NCI-H748 (cell line): ENCODE data around the gene CITED4.

Source experiments
- DNase-seq: peaks from one replicate; lab custom pipeline; 2025; ENCODE audit not compliant: unreplicated experiment; lab: John Stamatoyannopoulos, UW

CITED4 gene

DNA sequence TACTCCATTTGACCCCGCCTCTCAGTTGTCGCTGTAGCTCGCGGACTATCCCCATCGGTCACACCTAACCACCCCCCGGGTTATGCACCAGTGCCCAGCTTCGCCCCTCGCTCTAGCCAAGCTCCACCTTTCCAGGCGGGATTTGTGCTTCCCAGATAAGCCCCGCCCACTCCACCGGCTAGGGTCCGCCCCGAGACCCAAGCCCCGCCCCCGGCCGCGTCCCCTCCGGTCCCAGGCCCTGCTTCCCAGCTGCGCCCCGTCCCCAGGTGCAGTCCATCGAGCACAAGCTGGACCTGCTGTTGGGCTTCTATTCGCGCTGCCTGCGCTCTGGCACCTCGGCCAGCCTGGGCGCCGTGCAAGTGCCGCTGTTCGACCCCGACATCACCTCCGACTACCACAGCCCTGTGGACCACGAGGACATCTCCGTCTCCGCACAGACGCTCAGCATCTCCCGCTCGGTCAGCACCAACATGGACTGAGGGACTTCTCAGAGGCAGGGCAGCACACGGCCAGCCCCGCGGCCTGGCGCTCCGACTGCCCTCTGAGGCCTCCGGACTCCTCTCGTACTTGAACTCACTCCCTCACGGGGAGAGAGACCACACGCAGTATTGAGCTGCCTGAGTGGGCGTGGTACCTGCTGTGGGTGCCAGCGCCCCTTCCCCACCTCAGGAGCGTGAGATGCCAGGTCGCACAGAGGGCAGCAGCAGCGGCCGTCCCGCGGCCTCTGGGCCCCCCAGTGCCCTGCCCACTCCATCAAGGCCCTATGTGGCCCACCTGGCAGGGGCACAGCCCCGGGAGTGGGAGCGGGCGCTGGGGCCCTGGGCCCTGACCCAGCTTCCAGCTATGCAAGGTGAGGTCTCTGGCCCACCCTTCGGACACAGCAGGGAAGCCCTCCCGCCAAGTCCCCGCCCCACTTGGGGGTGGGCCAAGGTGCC is 23.9 kb downstream of the CITED4 start:
- no peak for DNase-seq

DNA sequence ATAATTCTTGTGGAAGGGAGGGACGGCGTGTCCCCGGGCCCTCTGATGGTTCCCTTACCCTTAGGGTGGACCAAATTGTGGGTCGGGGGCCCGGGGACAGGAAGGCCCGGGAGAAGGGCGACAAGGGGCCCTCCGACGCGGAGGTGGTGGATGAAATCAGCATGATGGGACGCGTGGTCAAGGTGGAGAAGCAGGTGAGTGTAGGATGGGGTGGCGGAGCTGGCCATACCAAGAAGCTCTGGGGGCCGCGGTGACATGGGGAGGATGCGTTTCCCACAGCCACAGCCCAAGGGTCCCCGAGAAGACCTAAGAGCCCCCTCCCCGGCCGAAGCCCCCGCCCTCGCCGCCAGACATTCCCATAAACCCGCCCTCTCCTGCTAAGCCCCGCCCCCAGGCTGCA is 24.6 kb downstream of the CITED4 start:
- no peak for DNase-seq

DNA sequence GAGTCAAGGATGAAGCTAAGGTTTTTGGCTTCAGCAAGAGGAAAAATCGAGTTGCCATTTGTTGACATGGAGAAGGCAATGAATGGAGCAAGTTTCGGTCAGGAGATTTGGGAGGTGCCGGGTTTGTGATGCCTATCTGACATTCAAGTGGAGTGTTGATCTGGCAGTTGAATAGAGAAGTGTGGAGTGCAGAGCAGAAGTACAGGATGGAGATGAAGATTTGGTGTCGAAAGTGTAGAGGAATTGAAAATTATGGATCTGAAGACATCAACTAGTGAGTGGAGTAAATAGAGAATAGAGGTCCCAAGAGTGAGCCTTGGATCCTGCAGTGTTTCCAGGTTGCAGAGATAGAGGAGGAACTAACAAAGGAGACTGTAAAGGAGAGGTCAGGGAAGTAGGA is 25.9 kb downstream of the CITED4 start:
- no peak for DNase-seq

DNA sequence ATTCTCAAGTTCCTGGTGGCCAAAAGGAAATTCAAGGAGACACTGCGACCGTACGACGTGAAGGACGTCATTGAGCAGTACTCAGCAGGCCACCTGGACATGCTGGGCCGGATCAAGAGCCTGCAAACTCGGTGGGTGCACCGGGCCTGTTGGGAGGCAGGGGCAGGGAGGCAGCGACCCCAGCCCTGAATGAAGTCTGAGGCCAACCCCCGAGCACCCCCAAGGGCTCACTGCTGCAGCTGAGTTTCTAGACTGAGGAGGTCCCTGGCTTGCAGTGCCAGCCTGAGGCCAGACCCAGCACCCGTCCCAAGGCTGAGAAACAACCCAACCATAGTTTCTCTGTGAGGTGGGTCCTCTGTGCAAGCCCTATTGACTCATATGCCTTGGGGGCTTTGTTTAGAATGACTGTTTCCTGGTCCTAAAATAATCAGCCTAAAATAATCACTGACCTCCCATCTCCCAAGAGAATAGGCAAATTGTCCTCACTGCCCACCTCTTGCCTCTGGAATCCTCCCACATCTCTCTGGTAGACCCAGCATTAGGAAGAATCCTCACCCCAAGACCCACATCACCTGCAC is 27.1 kb downstream of the CITED4 start:
- no peak for DNase-seq

DNA sequence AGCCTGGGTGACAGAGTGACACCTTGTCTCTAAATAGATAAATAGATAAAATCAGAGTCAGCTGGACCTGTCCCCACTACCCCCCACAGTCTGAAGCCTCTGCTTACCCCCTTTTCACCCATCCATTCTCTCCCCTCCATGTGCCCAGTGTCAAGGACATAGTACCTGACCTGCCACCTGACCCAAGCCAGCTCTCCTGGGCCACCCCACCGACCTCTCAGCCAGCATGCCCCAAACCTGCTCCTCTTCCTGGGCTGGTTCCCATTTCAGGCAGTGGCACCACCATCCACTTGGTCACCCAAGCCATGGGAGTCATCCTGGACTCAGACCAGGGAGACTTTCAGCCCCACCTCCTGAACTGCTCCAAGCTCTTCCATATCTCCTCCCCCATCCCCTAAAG is 28.2 kb downstream of the CITED4 start:
- DNase-seq: no peak

DNA sequence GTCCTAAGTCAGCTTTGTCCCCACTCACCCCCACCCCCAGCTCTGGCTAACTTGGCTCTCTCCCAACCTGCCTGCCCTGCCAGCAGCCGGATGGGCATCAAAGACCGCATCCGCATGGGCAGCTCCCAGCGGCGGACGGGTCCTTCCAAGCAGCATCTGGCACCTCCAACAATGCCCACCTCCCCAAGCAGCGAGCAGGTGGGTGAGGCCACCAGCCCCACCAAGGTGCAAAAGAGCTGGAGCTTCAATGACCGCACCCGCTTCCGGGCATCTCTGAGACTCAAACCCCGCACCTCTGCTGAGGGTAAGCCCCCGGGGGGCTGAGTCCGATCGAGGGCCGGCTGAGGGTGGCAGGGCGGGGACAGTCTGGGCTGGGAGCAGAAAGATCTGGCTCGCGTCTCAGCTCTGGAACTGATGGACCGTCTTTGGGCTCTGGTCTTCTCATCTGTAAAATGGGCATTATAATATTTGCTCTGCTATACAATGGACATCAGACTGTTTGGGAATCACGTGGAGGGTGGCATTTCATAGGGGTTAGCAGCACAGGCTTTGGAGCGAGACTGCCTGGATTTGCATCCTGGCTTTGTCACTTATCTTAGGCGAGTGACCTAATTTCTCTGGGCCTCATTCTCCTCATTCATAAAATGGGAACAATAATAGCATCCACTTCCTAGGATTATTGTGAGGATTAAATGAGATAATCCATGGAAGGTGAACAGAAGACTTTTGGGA is 31.0 kb downstream of the CITED4 start:
- no peak for DNase-seq

DNA sequence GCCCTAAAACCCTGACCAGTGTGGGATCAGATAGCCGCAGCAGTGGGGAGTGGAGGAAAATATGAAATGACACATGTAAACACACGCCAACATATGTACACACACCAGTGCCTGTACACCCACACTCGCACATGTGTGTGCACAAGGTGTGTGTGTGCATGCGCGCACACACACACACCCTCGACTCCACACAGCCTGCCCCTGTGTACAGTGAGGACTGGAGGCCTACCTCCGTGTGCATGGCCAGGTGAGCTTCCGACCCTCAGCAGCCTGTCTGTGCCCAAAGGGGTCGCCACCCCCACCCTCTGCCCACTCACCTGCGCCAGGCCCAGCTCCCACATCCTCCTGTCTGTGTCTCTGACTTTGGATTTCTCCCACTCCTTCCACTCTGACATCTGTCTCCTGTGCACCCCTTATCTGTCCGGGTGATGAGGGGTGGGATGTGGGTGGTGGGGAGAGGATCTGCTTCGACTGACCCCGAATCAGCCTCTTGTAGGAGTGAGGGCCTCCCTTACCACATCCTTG is 31.7 kb downstream of the CITED4 start:
- DNase-seq: no peak

DNA sequence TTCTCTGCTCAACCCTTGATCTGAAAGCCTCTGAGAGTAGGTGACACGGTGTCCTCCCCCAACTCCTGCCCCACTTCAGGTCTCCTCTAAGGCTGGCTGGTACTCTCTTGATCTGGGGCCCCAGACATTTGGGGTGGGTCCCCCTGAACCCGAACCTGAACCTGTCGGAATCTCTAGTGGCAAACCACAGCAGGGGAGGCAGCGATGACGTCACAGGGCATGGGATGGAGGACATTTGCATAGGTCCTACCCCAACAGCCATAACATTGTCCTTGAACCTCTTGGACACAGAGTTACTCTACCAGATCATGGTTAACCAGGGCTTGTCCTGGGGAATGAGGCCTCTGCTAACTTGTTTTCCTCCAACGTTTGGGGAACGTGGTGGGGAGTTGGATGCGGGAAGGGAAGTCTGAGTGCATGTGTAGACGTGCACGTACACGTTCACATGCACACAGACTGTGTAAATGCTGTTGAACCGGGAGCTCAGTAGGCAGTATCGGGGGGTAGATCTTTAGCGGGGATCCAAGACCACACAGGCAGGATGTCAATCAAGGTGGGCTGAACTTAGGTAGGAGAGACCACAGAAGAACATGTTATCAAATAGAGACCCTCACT is 32.4 kb downstream of the CITED4 start:
- no peak for DNase-seq

DNA sequence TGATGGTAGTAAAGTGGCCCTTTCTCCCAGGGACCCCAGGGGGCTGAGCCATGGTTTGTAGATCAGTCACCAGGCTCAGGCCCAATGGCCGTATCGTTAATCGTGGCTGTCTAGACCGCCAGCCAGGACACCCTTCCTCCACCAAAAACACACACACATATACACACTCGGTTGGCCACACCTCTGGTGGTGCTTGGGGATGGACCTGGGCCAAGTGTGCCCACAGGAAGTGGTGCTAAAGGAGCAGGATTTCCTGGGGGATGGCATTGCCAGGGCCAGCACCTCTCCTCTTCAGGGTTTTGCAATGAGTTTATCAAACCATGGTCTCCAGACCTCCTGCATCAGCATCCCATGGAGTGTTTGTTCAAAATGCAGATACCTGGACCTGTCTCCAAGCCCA is 36.2 kb downstream of the CITED4 start:
- no peak for DNase-seq

DNA sequence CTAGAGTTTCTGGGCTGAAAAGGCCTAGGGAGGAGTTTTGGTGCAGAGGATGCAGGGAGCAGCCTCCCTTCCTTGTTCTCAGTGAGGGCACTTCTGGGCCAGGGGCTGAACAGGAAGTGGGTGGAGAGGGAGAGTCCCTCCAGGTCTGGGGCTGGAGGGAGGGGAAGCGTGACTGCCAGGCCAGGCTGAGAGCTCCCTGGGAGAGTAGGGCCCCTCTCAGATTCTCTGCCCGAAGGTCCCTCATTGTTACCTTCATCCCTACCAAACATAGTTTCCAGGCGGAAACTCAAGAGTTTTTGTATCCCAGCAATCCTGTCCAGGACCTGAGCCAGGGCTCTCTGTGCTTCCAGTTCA is 36.8 kb downstream of the CITED4 start:
- peak; percentile 64 for DNase-seq

DNA sequence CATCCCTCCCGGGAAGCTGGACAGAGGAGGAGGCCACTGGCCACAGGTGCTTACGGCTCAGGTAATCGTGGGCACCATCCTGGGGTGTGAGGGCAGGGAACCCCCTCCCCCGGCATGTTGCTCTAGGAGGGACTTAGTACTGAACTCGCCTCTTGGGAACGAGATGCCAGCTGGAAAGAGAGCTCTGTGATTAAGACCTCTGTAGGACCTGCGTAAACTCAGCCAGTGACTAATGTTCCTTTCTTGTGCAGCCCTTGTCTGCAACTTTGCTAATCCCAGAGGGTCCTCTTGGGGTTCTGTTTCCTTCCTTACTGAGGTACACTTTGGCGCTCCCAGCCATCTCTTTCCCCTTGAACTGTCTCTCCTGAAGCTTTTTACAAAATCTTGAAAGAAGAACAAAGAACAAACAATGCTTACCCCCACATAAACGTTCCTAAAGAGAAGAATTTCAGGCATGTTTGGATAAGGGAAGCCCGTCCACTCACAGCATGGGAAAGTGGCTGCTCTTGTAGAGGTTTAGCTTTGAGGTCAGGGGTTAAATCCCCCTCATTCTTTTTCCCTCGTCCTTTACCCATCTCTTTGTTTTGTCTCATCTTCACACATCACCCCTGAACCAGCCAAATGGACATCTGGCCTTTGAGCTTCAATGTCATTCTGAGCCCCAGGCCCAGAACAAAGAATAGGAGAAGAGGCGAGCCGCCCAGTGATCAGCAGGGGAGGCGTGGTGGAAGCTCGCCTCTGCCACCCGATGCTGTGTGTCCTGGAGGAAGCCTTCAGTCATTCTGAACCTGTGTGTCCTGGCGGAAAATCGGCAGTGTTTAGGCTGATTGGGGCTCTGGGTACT is 37.4 kb downstream of the CITED4 start:
- DNase-seq: no peak

DNA sequence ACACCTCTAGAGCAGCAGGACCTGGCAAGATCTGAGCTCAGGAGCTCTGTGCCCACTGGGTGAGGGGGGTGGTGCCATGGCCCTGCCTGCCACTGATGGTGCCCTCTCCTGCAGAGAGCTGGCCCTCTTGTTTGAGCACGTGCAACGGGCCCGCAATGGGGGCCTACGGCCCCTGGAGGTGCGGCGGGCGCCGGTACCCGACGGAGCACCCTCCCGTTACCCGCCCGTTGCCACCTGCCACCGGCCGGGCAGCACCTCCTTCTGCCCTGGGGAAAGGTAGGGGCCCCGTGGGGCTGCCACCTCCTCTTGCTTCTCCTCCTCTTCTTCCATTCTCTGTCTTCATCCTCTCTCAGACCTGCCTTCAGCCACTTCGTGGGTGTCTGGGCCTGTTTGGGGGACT is 38.2 kb downstream of the CITED4 start:
- DNase-seq: no peak

DNA sequence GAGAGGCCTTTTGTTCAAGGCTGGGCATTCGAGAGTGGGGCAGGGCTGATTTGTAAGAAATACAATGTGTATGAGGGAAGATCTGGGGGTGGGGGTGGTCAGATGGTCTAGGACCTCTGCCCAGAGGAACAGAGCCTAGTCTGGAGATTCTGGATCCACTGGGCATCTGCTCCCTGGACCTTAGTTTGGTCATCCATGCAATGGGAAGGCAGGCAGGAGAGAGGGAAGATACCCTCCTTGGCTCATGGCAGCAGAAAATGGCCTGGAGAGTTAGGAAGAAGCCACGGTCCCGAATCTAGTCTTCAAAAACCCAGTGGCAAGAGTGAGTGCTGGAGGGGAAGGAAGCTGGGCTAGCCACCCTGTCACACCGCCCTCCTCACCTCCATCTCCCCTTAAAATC is 38.8 kb downstream of the CITED4 start:
- DNase-seq: no peak

DNA sequence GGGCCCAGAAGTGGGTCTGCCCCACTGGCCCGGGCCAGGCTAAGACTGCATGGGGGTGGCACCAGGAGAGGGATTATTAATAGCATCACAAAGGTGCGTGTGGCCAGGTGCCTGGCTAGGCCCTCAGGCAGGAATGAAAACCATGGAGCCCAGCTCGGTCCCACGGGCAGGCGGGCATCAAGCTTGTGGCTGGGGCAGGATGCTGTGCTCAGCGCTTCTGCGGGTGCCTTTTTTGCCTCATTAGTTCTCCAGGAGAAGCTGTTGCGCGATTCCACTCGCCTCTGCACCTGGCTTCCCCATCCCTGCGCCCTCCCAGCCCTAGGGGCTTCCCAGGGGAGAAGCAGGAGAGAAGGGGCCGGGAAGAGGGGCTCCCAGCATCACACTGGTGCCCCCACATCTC is 39.3 kb downstream of the CITED4 start:
- no peak for DNase-seq

DNA sequence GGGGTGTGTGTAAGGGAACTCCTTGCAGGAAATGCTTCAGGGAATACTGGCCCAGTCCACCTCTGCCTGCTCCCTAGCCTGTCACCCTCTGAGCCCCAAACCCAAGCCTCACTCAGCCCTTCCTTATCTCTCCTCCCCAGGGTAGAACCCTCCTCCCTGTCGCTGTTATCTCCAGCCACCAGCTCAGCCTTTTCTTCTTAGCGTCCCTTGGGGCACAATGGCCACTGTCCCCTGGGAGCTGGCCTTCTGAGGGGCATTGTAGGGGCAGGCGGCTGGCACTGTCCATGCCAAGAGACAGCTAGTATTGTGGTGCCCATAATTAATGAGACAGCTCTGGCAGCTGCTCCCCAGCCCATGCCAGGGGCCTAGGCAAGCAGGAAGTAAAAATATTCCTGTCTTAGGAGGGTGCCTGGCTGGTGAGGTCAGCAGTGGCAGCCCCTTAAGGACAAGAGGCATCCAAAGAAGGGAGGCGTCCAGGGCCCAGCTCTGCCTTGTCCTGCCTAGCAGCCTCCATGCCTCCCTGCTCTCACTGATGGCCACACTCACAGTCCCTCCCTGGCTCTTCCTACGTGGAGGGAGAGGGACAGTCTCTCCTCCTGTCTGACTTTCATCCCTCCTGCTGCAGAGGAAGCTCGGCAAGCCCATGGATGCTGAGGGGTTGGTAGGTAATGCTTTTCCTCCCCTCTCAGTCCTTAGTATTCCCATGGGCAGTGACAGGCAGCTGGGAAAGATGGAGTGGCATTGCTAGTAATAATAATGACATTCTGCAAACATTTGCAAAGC is 41.1 kb downstream of the CITED4 start:
- no peak for DNase-seq

DNA sequence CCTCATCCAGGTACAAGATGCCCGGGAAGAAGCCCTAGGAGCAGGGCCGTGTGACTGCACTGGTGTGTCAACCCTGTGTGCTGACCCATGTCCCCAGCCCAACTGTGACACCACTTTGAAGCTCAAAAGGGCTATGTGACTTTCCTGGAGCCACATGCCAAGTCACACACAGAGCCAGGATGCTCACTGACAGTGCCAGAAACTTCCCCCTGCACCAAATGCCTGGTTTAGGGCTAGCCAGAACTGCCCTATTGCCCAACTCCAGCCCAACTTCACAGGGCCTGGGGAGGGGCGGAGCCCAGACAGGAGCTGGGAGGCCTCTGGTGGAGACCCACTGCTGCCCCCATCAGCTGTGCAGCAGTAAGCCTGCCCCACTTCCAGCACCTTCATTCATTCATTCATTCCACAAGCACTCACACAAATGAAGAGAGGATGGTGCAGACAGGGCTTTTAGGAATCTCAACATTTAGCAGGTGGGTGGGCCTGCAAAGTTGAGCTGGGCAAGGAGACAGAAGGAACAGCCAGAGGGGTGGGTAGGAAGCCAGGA is 41.8 kb downstream of the CITED4 start:
- no peak for DNase-seq

DNA sequence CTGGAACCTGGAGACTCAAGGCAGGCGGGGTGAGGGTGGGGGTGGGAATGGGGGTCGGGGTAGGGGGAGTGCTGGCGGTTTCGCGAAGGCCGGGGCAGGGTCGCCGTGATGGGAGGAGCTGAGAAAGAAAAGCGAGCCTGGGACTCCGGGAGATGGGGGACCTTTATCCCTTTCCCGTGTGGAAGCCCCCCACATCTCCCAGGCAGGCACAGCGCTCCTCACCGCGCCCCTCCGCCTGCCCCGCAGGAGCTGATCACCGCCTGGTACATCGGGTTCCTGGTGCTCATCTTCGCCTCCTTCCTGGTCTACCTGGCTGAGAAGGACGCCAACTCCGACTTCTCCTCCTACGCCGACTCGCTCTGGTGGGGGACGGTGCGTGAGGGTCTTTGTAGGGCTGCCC is 43.1 kb downstream of the CITED4 start:
- DNase-seq: no peak

DNA sequence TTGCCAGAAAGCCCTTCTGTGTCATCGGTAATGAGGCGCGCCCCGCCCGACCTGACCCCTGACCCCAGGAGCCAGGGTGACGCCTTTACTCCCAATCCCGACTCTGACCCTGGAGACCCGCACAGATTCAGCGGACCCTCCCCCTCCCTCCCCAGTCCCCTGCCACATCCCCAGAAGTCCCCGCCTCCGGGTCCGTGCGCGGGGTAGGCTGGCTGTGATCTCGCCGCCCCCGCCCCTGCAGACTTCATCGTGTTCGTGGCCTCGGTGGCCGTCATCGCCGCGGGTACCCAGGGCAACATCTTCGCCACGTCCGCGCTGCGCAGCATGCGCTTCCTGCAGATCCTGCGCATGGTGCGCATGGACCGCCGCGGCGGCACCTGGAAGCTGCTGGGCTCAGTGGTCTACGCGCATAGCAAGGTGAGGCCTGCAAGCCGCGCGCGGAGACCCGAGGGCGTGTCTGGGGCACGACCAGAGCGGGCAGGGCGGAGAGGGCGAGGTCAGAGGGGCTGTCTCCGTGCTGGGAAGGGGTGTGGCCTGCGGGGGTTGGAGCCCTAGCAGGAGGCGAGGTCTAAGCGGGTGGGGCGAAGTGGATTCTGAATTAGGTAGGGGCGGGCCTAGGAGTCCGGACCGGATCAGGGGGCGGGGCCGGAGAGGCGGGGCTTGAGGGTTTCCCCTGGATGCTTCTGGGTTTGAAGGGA is 43.8 kb downstream of the CITED4 start:
- peak; percentile 100 for DNase-seq

DNA sequence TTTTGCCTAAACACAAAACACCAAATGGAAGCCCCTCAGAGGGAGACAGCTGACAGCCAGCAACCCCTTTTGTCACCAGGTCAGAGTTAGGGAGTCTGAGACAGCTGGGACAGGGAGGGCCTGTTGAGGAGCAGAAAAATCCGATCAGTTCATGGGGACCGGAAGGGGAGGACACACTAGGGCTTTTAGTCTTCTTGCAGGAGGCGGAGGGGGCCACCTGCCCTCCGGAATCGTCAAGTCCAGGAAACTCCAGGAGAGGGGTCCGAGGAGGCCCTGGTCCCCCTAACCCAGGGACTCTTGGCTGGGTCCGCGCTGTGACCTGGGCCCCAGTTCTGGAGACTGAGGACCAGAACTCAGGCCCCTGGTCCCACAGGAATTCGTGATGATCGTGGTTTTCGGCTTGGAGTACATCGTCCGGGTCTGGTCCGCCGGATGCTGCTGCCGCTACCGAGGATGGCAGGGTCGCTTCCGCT is 44.3 kb downstream of the CITED4 start:
- no peak for DNase-seq
